Fibroblast of skin of right quadriceps (primary cell): ENCODE results near the gene LUZP1.

ENCODE experiments used
- DNase-seq: peaks from one replicate; pipeline ENCODE4 v3.0.0-alpha.2; 2013

Gene LUZP1

DNA sequence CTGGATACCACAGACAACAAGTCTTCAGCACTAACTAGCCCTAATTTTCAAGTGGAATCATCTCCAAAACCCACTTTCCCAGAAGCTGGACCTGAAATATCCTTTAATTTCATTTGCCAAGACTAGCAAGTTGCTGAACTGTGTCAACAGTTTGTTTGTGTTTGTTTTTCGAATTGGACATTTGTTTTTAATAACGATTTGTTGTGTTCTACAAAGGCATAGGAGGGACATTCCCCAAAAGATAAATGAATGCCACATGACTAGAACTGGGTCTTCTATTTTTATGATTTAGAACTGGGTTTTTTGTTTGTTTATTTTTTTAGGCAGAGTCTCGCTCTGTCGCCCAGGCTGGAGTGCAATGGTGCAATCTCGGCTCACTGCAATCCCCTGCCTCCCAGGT lies 17.9 kb downstream of the LUZP1 start:
- DNase-seq = no peak

DNA sequence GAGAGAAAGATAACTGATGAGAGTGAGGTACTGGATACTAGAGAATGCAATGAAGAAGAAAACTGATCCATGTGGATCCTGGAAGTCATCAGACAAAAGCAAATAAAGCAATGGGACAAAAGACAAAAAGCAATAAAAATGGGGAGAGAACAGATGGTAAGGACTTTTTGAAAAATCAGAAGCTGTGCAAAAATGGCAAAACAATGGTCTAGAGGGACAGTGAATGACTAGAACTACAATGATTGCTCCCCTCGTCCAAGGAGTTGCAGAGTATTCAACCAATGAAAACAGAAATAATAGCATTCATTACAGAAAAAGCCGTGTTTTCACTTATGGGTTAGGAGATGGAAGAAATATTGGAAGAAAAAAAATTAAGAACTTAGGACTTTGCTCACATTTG lies 18.5 kb downstream of the LUZP1 start:
- no peak for DNase-seq

DNA sequence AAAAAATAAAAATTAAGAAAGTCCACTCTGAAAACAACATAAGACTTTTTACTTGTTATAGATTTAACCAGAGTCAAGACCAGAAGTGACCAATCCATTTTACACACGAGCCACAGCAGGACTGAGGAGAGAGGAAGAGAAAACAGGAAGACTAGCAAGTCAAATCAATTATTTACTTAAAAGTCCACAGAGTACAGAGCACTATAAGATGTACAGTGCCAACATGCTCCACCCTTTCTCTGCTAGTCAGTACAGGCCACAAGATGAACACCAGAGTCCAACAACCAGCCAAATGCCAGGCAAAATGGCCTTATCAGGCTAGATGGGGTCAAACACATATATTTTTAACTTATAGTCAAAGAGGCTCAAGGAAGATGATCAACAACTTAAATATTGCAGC lies 19.5 kb downstream of the LUZP1 start:
- no peak for DNase-seq

DNA sequence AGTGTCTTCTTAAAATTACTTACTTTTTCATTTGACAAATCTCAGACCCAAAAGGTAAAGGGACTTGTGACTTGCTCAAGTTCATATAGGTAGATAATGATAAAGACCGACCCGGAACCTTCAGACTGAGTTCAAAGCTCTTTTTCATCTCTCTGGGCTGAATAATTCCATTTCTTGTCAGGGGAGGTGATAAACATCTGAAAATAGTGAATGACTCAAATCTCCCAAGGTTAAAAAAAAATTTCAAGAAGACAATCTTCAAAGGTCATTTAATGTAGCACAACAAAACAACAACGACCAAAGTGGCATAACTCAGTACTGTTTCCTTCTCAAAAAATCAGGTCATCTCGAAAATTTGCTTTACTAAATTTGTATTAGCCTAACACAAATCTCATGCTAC lies 20.6 kb downstream of the LUZP1 start:
- no peak for DNase-seq

DNA sequence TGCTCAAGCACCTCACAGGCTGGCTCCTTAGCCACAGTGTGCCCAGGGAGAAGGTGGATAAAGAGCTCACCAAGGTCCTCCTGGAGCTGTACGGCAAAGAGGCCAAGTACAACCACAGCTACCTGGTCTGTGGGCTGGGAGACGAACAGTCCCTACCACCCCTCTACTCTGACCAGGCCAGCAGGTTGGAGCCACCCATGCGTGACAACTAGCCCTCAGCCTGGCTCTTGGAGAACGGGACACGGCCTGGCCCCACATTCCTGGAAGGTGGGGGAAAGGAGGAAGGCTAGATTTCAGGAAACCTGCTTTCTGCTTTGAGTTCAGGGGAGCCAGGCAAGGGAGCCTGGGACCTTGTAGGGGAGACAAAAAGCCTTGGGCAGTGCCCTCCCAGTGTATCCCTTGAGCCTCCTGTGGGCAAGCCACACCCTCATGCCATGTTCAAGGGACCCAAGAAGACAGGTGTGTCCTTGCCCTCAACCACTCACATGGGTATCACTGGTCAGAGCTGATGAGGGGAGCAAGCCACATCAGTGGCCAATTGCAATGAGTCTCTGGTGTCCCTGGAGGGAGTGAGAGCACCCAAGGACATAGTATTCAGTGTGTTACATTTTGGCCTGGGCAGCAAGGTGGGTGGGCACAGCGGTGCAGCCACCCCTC lies 27.6 kb downstream of the LUZP1 start:
- no peak for DNase-seq

DNA sequence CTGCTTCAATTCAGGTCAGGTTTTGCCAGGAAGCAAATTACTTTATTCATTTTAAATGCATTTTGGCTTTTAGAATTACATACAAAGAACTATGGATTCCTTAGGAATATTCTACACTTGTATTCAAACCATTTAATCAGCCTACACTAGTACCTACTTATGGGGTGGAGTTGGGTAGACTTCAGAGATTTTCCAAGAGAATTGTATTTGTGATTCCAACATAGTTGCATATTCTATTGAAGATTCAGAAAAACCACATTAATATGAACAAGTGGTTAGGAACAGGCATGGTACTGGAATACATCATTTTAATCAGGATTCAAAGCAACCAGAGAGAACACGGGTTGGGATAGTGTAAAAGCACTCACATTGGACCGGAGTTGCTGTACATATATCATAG lies 33.4 kb downstream of the LUZP1 start:
- no peak for DNase-seq

DNA sequence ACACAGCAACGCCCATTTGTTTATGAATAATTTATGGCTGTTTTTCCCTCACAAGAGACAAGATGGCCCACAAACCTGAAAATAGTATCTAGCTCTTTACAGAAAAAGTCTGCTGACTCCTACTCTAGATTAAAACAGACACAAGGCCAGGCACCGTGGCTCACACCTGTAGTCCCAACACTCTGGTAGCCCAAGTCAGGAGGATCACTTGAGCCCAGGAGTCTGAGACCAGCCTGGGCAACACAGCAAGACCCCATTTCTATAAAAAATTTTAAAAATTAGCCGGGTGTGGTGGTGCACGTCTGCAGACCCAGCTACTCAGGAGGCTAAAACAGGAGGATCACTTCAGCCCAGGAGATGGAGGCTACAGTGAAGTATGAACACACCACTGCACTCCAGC lies 34.6 kb downstream of the LUZP1 start:
- DNase-seq = no peak

DNA sequence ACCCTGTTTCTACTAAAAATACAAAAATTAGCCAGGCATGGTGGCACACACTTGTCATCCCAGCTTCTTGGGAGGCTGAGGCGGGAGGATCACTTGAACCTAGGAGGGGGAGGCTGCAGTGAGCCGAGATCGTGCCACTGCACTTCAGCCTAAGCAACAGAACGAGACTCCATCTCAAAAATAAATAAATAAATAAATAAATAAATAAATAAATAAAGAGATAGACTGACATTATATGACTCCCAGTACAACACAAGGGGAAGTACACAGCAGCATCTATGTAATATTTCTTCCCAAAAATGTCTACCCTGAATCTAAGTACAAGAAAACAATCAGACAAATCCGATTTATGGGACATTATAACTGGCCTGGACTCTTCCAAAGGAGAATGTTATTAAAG lies 35.1 kb downstream of the LUZP1 start:
- DNase-seq = no peak

DNA sequence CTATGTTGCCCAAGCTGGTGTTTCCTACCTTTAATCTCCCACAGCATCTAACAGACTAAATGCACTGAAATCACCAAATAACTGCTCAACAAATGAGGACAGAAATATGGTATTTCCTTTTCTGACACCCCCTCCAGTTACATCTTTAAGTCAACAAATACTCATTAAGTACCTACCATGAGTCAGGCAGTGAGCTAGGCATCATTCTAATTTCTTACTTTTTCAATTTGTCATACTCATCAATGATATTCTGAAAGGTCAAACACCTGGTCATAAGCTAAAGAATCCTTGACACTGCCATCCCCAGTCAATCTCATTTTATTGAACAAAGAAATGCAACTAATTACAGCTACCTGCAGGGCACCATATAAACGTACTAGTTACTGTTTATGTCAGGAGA lies 36.6 kb downstream of the LUZP1 start:
- no peak for DNase-seq

DNA sequence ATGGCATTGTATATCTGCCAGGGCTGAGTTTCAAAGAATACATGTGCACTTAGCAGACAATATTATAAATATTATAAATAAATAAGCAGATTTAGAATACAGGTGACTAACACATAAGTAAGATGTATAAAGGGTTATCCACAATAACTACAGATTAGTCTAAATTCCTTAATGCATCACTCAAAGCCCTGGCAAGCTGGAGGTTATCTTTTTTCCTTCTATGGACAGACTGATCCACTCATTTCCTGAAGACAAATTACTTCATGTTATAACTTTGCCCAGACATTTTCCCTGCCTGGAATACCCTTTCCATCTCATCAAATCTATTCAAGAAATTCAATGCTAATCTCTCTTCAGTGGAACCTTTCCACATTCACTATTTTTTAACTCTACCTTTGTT lies 38.8 kb downstream of the LUZP1 start:
- DNase-seq = peak; percentile 33

DNA sequence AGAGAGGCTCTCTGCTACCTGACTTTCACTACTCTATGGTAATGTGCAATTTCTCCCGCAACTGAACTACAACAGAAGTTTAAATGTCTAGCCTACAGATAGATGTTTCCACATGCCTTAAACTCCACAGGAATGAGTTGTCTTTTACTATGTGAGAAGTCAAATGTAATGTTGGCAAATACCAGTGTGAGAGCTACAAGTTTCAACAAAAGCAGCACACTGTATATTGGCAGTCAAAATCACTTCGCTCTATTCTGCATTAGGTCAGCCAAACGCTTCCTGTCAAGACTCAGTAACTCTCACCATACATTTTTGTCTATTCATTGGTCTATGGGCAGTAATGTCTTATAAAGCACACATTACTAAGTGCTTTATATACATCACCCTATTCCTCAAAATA lies 41.9 kb downstream of the LUZP1 start:
- DNase-seq = peak; percentile 68

DNA sequence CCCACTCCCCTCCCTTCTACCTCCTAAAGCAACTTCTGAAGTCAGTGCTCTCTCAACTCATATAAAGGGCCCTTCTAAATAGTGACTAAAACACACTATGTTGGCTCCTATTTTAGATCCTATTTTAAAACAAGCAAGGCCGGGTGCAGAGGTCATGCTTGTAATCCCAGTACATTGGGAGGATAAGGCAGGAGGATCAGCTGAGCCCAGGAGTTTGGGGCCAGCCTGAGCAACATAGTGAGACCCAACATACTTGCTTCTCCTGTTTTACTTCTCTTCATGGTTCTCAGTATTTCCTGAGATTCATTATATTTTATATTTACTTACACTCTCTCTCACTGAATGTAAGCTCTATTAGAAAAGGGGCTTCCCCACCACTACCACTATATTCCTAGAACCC lies 42.5 kb downstream of the LUZP1 start:
- DNase-seq = no peak

DNA sequence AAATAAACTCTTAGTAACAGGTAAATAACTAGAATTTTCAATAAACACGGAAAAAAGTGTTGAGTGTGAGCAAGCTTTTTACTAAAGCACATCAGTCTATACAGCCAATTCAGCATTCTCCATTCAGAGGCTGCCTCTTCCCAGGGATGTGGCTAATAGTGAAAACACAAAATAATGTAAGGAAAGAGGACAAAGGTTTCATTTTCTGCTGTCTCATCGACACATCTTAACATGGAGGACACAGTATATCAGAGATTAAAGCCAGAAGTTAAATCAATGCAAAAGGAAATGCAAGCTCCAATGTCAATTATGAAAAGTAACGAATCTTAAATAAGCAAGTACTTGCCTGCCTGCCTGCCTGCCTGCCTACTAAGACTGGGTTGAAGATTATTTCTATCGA lies 43.2 kb downstream of the LUZP1 start:
- DNase-seq = no peak

DNA sequence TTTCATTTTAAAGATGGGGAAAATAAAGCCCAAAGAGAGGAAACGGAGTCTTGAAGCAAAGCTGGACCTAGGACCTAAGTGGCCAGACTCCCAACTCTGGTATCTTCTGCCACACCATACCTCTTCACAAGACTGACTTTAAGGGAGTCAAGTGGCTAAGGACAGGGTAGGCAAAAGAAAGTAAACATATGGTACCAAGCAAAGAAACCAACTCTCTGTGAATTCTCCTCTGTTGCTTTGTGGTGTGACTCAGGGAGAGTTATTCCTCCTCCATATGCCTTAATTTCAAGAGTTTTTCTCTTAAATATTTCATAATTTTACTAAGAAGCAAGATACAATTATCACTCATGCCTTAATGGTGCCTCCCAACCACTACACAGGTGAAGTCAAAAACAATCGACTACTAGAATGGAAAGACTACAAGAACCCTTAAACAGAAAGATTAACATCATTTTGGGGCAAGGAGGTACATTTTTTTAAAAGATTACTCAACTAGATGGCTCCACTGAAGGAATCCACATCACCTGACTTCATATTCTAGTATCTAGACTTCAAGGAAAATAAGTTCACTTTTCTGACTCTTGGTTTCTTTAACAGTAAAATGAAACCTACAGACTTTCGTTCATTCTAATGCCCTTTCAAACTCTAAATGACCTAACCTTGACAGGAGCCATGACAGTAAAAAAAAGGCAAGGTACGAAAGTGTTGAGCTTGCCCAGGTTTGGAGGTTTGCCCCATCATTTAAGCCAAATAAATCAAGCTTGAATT lies 44.2 kb downstream of the LUZP1 start:
- DNase-seq = no peak

DNA sequence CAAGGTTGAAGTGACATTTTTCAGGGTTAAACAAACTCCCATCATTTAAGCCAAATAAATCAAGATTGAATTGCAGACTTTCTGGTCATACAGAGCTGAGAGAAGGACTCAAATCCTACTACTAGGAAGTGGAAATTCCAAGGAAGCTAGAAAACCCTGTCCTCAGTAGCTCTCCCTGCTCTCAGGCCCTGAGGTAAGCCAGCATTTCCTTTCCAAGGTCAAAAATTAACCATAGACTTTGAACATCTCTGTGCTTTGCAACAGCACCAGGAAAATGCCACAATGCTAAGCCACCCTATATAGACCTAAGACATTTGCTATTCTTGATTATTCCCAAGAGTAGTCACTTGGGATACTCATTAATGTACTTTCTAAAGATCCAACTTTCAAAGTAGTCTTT lies 45.1 kb downstream of the LUZP1 start:
- no peak for DNase-seq

DNA sequence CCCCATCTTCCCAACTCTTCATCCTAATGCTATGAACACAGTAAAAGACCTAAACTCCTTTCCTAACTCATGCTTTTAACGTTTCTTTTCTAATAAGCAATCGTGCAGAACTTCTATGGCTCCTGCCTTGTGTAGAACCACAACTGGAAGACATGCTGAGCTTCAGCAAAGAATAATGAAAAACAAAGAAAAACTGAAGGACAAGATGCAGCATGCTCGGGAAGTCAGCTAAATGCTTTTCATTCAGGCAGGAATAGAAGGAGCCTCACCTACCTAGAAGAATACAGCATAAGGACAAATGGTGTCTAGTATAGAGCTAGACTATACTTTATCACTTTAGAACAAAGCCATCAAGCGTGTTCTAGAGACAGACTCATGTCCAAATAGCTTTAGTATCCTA lies 45.9 kb downstream of the LUZP1 start:
- no peak for DNase-seq

DNA sequence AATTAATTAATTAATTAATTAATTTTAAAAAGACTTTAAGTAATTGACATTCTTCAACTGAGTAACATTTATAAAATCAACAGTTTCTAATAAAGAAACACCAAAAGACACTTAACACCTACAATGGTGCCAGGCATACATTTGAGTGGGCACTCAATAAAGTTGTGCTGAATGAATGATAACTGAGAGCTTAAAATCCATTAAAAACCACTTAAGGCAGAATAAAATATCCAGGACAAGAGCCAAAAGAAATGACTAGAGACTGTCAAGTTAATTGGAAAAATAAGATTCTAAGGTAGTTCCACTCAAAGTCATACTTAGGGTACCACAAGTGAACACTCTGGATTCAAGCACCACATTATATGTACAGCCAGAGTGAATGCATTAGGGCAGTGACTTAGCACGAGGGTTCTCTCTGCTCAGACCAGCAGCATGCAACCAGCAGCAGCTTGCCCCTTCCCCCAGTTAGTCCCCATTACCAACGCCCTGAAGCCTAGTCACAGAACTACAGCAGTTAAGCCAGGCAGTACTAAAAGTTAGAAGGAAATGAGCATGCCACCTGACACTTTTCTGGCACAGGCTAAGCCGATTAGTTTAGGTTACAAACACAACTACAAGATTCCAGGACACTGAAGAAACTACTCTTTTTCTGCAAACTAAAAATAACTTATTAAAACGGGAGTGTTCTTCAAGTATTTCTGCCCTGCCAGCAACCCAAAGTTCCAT lies 46.5 kb downstream of the LUZP1 start:
- peak; percentile 66 for DNase-seq

DNA sequence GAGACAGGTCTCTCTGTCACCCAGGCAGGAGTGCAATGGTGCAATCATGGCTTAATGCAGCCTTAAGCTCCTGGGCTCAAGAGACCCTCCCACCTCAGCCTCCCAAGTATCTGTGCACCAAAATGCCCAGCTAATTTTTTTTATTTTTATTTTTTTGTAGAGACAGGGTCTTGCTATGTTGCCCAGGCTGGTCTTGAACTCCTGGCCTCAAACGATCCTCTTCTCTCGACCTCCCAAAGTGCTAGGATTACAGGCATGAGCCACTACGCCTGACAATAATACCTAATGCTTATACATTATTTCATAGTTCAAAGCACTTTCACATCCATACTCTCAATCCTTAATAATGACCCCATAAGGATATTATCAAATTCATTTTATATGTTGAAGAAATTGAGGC lies 48.3 kb downstream of the LUZP1 start:
- DNase-seq = no peak

DNA sequence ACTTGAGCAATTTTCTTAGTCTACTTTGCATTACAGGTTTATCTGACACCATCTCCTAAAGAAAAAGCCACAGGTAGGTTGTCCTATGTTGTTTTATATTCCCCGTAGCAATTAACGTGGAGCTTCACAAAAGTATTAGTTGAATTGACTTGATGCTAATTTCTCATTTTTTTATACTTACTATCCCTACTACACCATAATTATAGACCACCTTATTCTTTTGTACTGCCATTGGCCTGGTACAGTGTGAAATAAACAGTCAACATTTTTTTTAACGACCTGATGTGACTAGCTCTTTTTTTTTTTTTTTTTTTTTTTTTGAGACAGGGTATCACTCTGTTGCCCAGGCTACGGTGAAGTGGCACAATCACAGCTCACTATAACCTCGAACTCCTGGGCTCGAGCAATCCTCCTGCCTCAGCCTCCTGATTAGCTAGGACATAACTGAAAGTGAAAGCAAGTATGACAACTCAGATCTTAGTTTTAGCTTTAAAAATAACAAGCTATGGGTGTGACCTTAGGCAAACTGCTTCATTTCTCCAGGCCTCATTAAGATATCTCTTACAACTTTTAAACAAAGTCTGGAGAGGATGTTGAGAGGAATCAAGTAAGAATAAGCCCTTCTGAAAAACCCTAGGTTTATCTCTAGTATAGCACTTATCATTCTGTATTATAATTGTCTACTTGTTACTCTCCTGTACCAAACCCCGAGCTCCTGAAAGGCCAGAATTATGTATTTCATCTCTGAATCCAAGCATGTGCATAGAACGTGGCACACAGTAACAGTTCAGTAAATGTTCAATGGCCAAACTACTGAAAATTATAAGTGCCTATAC lies 49.5 kb downstream of the LUZP1 start:
- no peak for DNase-seq

DNA sequence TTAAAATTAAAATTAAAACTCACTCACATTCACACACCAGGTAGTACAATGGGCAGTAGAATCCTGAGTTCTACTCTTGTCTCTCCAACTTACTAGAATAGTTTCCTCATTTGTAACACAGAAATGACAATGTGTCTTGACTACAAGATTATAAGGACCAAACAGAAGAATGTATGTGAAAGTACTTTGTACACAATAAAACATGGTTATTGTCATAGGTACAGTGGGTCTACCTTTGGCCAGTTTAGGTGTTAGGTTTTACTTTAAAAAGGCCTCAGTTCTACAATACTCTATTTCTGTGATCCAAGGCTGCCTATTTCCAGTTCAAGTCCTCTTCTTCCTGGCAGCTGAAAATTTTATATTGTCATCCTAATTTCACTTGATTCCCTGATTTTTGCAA lies 50.2 kb downstream of the LUZP1 start:
- DNase-seq = no peak

DNA sequence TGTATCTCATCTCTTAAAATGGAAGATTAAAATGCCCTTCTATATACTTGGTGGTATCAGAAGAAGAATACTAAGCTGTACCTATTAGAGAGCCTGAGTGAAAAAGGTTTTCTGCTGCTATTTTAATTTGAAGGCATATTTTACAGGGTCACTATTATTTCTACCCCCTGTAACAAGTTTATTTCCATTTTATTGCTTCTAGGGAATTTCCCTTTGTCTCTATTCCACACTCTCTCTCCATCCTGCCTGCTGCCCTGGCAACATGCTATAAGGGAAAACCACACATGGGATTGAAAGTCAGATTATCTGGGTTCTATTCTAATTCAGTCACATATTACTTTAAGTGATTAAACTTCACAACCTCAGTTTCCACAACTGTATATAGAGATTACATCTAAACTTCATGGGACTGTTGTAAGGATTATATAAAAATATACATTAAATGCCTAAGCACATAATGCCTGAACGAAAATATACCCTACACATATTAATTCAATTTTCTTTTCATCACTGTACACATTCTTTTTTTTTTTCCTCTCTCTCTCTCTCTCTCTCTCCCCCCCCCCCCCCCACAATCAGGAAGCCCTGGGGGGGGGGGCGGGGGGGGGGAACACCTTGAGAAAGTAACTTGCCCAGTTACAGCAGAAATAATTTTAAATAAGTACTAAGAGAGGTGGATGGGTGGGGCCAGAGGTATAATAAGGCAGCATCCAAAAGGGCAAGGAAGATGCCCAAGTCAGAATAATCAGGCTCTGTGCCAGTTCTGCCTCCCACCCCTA lies 51.5 kb downstream of the LUZP1 start:
- no peak for DNase-seq

DNA sequence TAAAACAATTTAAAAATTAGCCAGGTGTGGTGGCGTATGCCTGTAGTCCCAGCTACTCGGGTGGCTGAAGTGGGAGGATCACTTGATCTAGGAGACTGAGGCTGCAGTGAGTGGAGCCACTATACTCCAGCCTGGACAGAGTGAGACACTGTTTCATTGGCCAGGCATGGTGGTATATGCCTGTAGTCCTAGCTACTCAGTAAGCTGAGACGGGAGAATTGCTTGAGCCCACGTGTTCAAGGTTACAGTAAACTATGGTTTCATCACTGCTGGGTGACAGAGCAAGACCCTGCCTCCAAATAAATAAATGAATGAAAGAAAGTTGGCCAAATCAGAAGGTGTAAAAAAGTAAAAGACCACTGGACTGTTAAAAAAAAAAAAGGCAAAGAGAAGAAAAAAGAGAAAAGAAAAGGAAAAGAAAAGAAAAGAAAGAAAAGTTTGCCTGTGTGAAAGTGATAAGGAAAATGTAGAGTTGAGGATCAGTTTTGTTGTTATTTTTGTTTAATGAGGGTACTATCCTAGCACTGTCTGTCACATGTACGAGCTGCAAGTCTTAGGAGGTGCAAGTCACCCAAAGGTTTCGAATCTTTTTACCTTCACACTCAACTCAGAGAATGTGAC lies 52.3 kb downstream of the LUZP1 start:
- no peak for DNase-seq
